NCI-H2171 treated with DMSO at 0.1 percent for 48 hours (cell line): Measurements from ENCODE around the gene LHX2.

Experiments
- DNase-seq: peaks from one replicate; lab custom pipeline; 2025; lab: John Stamatoyannopoulos, UW

The LHX2 gene

GRCh38 chr9:123999661-124000060, 11.9 kb upstream of the LHX2 start:
- no peak for DNase-seq

GRCh38 chr9:124000161-124000783, 11.3 kb upstream of the LHX2 start:
- DNase-seq: peak; percentile 10

- DNase-seq: no peak
These were observed 10.6 kb upstream of the LHX2 start for GRCh38 chr9:124000784-124001457.

GRCh38 chr9:124001458-124001799, 10.1 kb upstream of the LHX2 start:
- peak; percentile 69 for DNase-seq

- peak; percentile 50 for DNase-seq
These were observed 9.6 kb upstream of the LHX2 start for GRCh38 chr9:124001866-124002525.

- no peak for DNase-seq
These were observed 7.8 kb upstream of the LHX2 start for GRCh38 chr9:124003636-124004349.

GRCh38 chr9:124004593-124004992, 7.0 kb upstream of the LHX2 start:
- DNase-seq: peak; percentile 4

GRCh38 chr9:124005029-124005771, 6.4 kb upstream of the LHX2 start:
- DNase-seq: no peak

GRCh38 chr9:124006448-124007361, 4.9 kb upstream of the LHX2 start:
- peak; percentile 4 for DNase-seq

- no peak for DNase-seq
These were observed 3.8 kb upstream of the LHX2 start for GRCh38 chr9:124007565-124008302.

GRCh38 chr9:124008303-124008693, 3.3 kb upstream of the LHX2 start:
- DNase-seq: peak; percentile 52

GRCh38 chr9:124008694-124009530, 2.7 kb upstream of the LHX2 start:
- DNase-seq: peak; percentile 74

- DNase-seq: peak; percentile 69
These were observed 1.9 kb upstream of the LHX2 start for GRCh38 chr9:124009531-124010217.

- peak; percentile 92 for DNase-seq
These were observed 1.3 kb upstream of the LHX2 start for GRCh38 chr9:124010303-124010664.

- DNase-seq: peak; percentile 63
These were observed 775 bp upstream of the LHX2 start for GRCh38 chr9:124010665-124011321.

GRCh38 chr9:124012368-124013301, 1.1 kb downstream of the LHX2 start:
- DNase-seq: no peak
